Smooth muscle cell (in vitro differentiated cells): Measurements from ENCODE around the gene NLGN4X. TPM values are rescaled to one million over a fixed set of nuclear protein-coding genes. Genes with fewer than 3 reads are reported as not detected.

Experiments used
- DNase-seq: peaks from one replicate; lab custom pipeline; 2025; ENCODE audit not compliant: unreplicated experiment; lab: John Stamatoyannopoulos, UW
- H2AFZ ChIP-seq: fragments of 200-600 bp; sonication (generic); 2 replicates; pipeline ENCODE4 v1.6.0; 2016; ENCODE audit warnings: antibody characterized with exemption, low read depth, mild to moderate bottlenecking
- H3F3A ChIP-seq: fragments of 200-600 bp; sonication (generic); 2 replicates; pipeline ENCODE4 v1.6.0; 2017; ENCODE audit warnings: antibody characterized with exemption, low read depth
- H3K27ac ChIP-seq: fragments of 200-600 bp; sonication (generic); 2 replicates; pipeline ENCODE4 v1.5.1; 2016; ENCODE audit warnings: low read depth, mild to moderate bottlenecking
- H3K27me3 ChIP-seq: fragments of 200-600 bp; sonication (generic); 2 replicates; pipeline ENCODE4 v1.6.1; 2016; ENCODE audit warnings: low read depth, mild to moderate bottlenecking
- H3K36me3 ChIP-seq: fragments of 200-600 bp; sonication (generic); 2 replicates; pipeline ENCODE4 v1.5.1; 2016; ENCODE audit warnings: low read depth
- H3K4me1 ChIP-seq: fragments of 200-600 bp; sonication (generic); 2 replicates; pipeline ENCODE4 v1.5.1; 2016; ENCODE audit warnings: low read depth
- H3K4me2 ChIP-seq: fragments of 200-600 bp; sonication (generic); 2 replicates; pipeline ENCODE4 v1.6.0; 2016; ENCODE audit warnings: mild to moderate bottlenecking
- H3K4me3 ChIP-seq: fragments of 200-600 bp; sonication (generic); 2 replicates; pipeline ENCODE4 v1.5.1; 2016; ENCODE audit warnings: mild to moderate bottlenecking
- H3K79me2 ChIP-seq: fragments of 200-600 bp; sonication (generic); 2 replicates; pipeline ENCODE4 v1.6.0; 2016; ENCODE audit warnings: low read depth, mild to moderate bottlenecking
- H3K9ac ChIP-seq: fragments of 200-600 bp; sonication (generic); 2 replicates; pipeline ENCODE4 v1.6.0; 2016; ENCODE audit warnings: low read depth
- H3K9me3 ChIP-seq: fragments of 200-600 bp; sonication (generic); replicated peaks from 2 replicates; pipeline ENCODE4 v1.5.1; 2016; ENCODE audit warnings: low read depth
- H4K20me1 ChIP-seq: fragments of 200-600 bp; sonication (generic); 2 replicates; pipeline ENCODE4 v1.6.0; 2016; ENCODE audit warnings: low read depth
- CTCF ChIP-seq: fragments of 200-600 bp; sonication (generic); IDR thresholded peaks from 2 replicates; pipeline ENCODE4 v1.5.1; 2017; ENCODE audit warnings: borderline replicate concordance, mild to moderate bottlenecking, antibody characterized with exemption; ENCODE audit not compliant: insufficient read depth, poor library complexity, severe bottlenecking
- whole genome bisulfite sequencing: methylation state at CpG from one replicate; pipeline ENCODE4 v1.1.7; 2016; ENCODE audit warnings: low lambda C conversion rate; 5-methylcytosine and 5-hydroxymethylcytosine counted together
- polyA plus RNA-seq: library from polyadenylated mRNA; unstranded; fragments of >200 nt; fragmentation: Nextera tagmentation; extraction: Ambion mirVana; gene quantifications from 2 replicates; pipeline ENCODE4 v1.2.1, GENCODE V29; 2016
- total RNA-seq: library from RNA; depleted of rRNA; stranded (reverse); fragments of >200 nt; gene quantifications from 2 replicates; pipeline ENCODE4 v1.2.3, GENCODE V29; 2014

The NLGN4X gene
- total and polyA plus RNA-seq, 2 experiments from 2014 or later = 1.6 to 4.7 TPM

DNA sequence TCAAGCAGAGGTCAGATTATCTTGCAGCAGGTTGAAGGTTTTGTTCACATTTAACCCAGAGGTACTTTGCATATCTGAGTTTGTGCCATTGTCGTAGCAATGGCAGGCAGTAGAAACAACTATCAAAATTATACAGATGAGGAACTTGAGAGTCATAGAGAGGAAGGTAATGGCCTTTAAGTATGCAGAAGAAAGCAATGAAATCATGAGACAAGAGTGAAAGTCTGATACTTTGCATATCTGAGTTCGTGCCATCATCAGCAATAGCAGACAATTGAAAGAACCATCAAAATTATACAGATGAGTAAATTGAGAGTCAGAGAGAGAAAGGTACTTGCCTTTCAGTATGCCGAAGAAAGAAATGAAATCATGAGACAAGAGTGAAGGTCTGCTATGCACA lies 154.1 kb downstream of the NLGN4X start:
- Histone ChIP-seq H3K4me2 (no peak overlapping the region), H3K9ac (no peak overlapping the region), H3K9me3 (no peaks in the 10 kb centered on the region), H2AFZ (no peak overlapping the region), H3K36me3 (no peaks in the 10 kb centered on the region), H3K4me1 (no peaks in the 10 kb centered on the region), H3K79me2 (no peaks in the 10 kb centered on the region), H3F3A (no peaks in the 10 kb centered on the region), H3K4me3 (no peak overlapping the region), H4K20me1 (no peaks in the 10 kb centered on the region), H3K27ac (no peak overlapping the region), H3K27me3 (no peaks in the 10 kb centered on the region)
- 88% methylated on average over 3 of the region's 3 CpGs for WGBS
- DNase-seq = no peak
- no peak for TF ChIP-seq CTCF

DNA sequence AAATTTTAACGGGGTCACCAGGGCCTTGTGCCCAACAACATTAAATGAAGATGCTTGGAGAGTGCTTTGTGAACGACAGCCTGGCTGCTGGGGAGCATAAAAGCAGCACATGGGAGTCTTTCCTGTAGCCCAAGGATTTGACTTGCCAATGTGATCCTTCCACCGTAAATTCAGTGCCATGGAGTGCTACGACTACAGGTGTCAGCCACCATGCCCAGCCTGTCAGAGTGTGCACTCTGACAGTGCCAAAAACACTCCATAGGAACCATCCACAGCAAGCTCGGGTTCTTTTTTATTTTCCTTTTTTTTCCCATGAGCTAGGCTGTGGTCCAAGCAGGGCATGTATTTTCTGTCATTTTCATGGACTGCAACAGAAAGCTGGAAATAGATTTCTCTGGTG lies 156.9 kb downstream of the NLGN4X start:
- Histone ChIP-seq H4K20me1 (no peaks in the 10 kb centered on the region), H3F3A (no peaks in the 10 kb centered on the region), H3K27ac (no peak overlapping the region), H3K79me2 (no peaks in the 10 kb centered on the region), H2AFZ (no peak overlapping the region), H3K9ac (no peak overlapping the region), H3K4me1 (no peaks in the 10 kb centered on the region), H3K4me2 (no peak overlapping the region), H3K36me3 (no peaks in the 10 kb centered on the region), H3K27me3 (no peaks in the 10 kb centered on the region), H3K9me3 (no peaks in the 10 kb centered on the region), H3K4me3 (no peak overlapping the region)
- no peak for TF ChIP-seq CTCF
- WGBS = 75% methylated on average over 5 of the region's 5 CpGs
- no peak for DNase-seq

DNA sequence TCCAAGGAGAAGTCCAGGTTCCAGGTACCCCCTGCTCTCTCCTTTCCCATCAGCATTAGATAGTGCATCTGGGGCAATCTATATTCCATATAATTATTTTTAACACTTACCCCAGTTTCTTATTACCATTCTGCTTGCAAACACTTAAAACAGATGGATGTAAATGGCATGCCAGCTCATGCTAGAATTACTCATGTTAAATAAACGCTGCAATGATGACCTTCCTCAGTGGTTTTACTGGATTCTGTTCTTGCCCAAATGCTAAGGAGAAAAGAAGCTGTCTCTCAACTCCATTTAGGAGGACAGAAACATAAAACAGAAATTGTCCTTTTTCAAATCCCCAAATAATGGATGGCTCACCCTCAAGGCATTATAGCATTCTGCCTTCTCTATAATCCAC lies 161.1 kb downstream of the NLGN4X start:
- H2AFZ ChIP-seq = no peak overlapping the region
- no peak overlapping the region for H3K4me2 ChIP-seq
- WGBS = 29% methylated on average over 1 of the region's 1 CpG
- H3K4me1 ChIP-seq = no peaks in the 10 kb centered on the region
- no peaks in the 10 kb centered on the region for H3F3A ChIP-seq
- no peak for DNase-seq
- no peak overlapping the region for H3K27ac ChIP-seq
- no peaks in the 10 kb centered on the region for H4K20me1 ChIP-seq
- no peak overlapping the region for H3K9ac ChIP-seq
- no peaks in the 10 kb centered on the region for H3K36me3 ChIP-seq
- no peaks in the 10 kb centered on the region for H3K9me3 ChIP-seq
- no peaks in the 10 kb centered on the region for H3K27me3 ChIP-seq
- H3K4me3 ChIP-seq = no peak overlapping the region
- no peak for TF ChIP-seq CTCF
- H3K79me2 ChIP-seq = no peaks in the 10 kb centered on the region

GRCh38 chrX:6053141-6053540 lies 175.5 kb downstream of the NLGN4X start:
- 66% methylated on average over 6 of the region's 6 CpGs for WGBS
- H3K4me3 ChIP-seq = no peak overlapping the region
- no peaks in the 10 kb centered on the region for H3F3A ChIP-seq
- H2AFZ ChIP-seq = no peak overlapping the region
- no peak for DNase-seq
- no peaks in the 10 kb centered on the region for H3K4me1 ChIP-seq
- no peak for TF ChIP-seq CTCF
- H3K4me2 ChIP-seq = no peak overlapping the region
- no peaks in the 10 kb centered on the region for H4K20me1 ChIP-seq
- no peak overlapping the region for H3K27ac ChIP-seq
- no peaks in the 10 kb centered on the region for H3K27me3 ChIP-seq
- no peaks in the 10 kb centered on the region for H3K9me3 ChIP-seq
- H3K79me2 ChIP-seq = no peaks in the 10 kb centered on the region
- no peak overlapping the region for H3K9ac ChIP-seq
- H3K36me3 ChIP-seq = no peaks in the 10 kb centered on the region
